Cardiac muscle cell (in vitro differentiated cells and primary cell): ENCODE data around the gene BCAT1. TPM values are rescaled to one million over a fixed set of nuclear protein-coding genes. Genes with fewer than 3 reads are reported as not detected.

Experiments used
- DNase-seq, 2 donors: peaks; one replicate each; pipeline versions ENCODE4 v3.0.0 to v3.0.0-alpha.2; 2010 to 2017; ENCODE audit warnings: low read depth in 1 of 2, low spot score in 1 of 2
- H3K27ac ChIP-seq: fragments of 200-600 bp; sonication (generic); 2 replicates; pipeline ENCODE4 v1.5.1; 2016
- H3K27me3 ChIP-seq: fragments of 200-600 bp; sonication (generic); 2 replicates; pipeline ENCODE4 v1.6.0; 2016; ENCODE audit warnings: control low read depth
- H3K36me3 ChIP-seq: fragments of 200-600 bp; sonication (generic); 2 replicates; pipeline ENCODE4 v1.5.1; 2016; ENCODE audit warnings: control low read depth
- H3K4me1 ChIP-seq: fragments of 200-600 bp; sonication (generic); 2 replicates; pipeline ENCODE4 v1.8.1; 2017; ENCODE audit warnings: low read depth, mild to moderate bottlenecking, mixed run types
- H3K4me3 ChIP-seq: fragments of 200-600 bp; sonication (generic); 2 replicates; pipeline ENCODE4 v1.5.1; 2016; ENCODE audit warnings: mild to moderate bottlenecking
- H3K9me3 ChIP-seq: fragments of 200-600 bp; sonication (generic); 2 replicates; pipeline ENCODE4 v1.5.1; 2017; ENCODE audit warnings: low read depth, mild to moderate bottlenecking, control low read depth
- polyA plus RNA-seq: library from polyadenylated mRNA; unstranded; fragments of >200 nt; fragmentation: Nextera tagmentation; extraction: Ambion mirVana; gene quantifications from 2 replicates; pipeline ENCODE4 v1.2.1, GENCODE V29; 2016
- total RNA-seq: library from RNA; depleted of rRNA; stranded (reverse); fragments of >200 nt; gene quantifications from 2 replicates; pipeline ENCODE4 v1.2.3, GENCODE V29; 2016
- TF ChIP-seq, protein P1 (sequence below): IDR thresholded peaks from 2 replicates; pipeline ENCODE4 v1.5.1; 2012; ENCODE audit warnings: low read depth, mild to moderate bottlenecking, low read length

The BCAT1 gene
- total and polyA plus RNA-seq, 2 experiments from 2014 or later: 17.8 to 45.3 TPM

DNA sequence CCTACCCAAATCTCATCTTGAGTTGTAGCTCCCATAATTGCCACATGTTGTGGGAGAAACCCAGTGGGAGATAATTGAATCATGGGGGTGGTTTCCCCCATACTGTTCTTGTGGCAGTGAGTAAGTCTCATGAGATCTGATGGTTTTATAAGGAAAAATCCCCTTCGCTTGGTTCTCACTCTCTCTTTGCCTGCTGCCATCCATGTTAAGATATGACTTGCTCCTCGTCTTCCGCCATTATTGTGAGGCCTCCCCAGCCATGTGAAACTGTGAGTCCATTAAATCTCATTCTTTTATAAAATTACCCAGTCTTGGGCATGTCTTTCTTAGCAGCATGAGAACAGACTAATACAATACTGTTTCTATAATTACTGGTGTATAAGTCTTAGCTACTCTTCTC is 6.5 kb upstream of the BCAT1 start:
- DNase-seq: no peak
- TF ChIP-seq, protein P1, sequence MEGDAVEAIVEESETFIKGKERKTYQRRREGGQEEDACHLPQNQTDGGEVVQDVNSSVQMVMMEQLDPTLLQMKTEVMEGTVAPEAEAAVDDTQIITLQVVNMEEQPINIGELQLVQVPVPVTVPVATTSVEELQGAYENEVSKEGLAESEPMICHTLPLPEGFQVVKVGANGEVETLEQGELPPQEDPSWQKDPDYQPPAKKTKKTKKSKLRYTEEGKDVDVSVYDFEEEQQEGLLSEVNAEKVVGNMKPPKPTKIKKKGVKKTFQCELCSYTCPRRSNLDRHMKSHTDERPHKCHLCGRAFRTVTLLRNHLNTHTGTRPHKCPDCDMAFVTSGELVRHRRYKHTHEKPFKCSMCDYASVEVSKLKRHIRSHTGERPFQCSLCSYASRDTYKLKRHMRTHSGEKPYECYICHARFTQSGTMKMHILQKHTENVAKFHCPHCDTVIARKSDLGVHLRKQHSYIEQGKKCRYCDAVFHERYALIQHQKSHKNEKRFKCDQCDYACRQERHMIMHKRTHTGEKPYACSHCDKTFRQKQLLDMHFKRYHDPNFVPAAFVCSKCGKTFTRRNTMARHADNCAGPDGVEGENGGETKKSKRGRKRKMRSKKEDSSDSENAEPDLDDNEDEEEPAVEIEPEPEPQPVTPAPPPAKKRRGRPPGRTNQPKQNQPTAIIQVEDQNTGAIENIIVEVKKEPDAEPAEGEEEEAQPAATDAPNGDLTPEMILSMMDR: no peak
- Histone ChIP-seq H3K4me3 (no peak overlapping the region), H3K27ac (no peak overlapping the region), H3K9me3 (no peaks in the 10 kb centered on the region), H3K4me1 (peaks cover 5% of the 10 kb centered on the region), H3K27me3 (no peaks in the 10 kb centered on the region), H3K36me3 (no peaks in the 10 kb centered on the region)

DNA sequence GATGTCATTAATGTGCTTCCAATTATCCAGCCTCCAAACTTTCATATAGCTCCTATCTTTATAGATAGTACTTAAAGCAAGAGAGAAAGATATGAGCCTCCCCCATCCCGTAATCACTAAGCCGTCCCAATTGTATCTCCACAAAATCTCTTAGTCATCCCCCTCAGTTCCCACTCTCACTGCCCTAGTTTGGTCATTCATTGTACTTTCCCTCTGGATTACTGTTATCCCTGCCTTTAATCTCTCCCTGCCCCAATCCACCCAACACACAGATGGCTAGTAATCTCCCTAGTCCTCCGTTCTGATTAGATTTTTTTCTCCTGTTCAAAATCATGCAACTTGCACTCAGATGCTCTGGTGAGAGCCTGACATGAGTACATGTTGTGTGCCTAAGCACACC is 5.4 kb upstream of the BCAT1 start:
- no peak overlapping the region for H3K4me3 ChIP-seq
- H3K9me3 ChIP-seq: no peaks in the 10 kb centered on the region
- H3K4me1 ChIP-seq: peaks cover 9% of the 10 kb centered on the region
- no peaks in the 10 kb centered on the region for H3K36me3 ChIP-seq
- no peak overlapping the region for H3K27ac ChIP-seq
- TF ChIP-seq, protein P1: no peak
- DNase-seq: no peak
- H3K27me3 ChIP-seq: no peaks in the 10 kb centered on the region

DNA sequence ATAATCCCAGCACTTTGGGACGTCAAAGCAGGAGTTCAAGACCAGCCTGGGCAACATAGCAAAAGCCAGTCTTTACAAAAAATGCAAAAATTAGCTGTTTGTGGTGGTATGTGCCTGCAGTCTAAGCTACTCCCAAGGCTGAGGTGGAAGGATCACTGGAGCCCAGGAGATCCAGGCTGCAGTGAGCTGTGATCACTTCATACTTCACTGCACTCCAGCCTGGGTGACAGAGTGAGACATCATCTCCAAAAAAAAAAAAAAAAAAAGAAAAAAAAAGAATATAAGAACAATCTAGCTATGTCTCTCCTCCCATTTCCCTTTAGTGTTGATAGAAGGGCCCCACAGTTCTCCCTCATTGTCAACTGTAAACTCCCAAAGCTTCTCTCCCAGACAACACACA is 3.5 kb upstream of the BCAT1 start:
- Histone ChIP-seq H3K36me3 (no peaks in the 10 kb centered on the region), H3K4me3 (no peak overlapping the region), H3K27me3 (no peaks in the 10 kb centered on the region), H3K9me3 (no peaks in the 10 kb centered on the region), H3K4me1 (peaks cover 15% of the 10 kb centered on the region), H3K27ac (no peak overlapping the region)
- no peak for DNase-seq
- TF ChIP-seq, protein P1: no peak

DNA sequence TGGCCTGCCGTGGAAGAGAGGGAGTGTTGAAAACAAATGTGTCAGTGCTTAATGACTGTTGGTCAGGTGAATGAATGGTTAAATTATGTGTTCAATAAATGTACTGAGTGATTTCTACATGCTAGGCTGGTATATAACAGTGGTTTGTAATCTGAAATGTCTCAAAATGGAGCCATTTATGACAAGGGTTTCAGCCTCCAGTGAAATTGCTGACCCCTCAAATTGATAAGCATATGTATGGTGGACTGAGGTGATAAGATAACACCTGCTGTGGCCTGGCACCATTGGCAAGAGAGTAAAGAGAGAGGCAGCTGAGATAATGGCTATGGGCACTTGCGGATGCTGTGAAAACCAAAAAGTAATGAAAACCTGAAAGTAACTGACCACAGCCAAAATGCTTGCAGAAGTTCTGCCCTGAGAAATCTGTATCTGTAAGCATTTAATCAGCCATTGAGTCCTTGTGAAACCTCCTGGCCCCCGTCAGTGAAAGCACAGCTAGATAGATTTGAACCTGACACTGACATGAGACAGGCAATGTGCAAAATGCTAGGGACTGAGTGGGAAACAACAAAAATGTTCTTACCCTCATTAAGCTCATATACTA is 1.4 kb upstream of the BCAT1 start:
- TF ChIP-seq, protein P1: no peak
- H3K4me1 ChIP-seq: peaks cover 30% of the 10 kb centered on the region
- no peaks in the 10 kb centered on the region for H3K36me3 ChIP-seq
- peak overlapping the region; percentile 18 for H3K27ac ChIP-seq
- DNase-seq: peak in 1 of 2 donors; percentile 46
- H3K4me3 ChIP-seq: no peak overlapping the region
- H3K9me3 ChIP-seq: no peaks in the 10 kb centered on the region
- H3K27me3 ChIP-seq: no peaks in the 10 kb centered on the region

DNA sequence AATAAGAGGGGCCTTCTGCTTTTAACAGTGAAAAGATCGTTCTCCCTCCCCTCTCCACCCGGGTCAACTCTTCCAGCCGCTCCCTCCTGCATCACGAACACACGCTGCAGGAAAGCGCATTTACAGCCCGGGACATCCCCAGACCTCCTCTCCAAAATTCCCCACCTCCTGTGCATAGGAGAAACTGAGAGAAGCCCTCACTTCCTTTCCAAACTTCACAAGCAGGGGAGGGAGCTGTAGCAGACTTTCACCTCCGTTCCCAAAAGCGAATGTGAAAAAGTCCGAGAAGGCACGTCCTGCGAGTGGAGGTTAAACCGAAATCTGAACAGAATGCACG is 513 bp downstream of the BCAT1 start:
- Histone ChIP-seq H3K4me1 (peaks cover 30% of the 10 kb centered on the region), H3K9me3 (no peaks in the 10 kb centered on the region), H3K27me3 (no peaks in the 10 kb centered on the region), H3K27ac (no peak overlapping the region), H3K4me3 (peak overlapping the region; percentile 44), H3K36me3 (no peaks in the 10 kb centered on the region)
- TF ChIP-seq, protein P1: no peak
- DNase-seq: peak; percentile 12 to 57
